H54 (cell line): ENCODE results near the gene RPL35A.
"Not testable (repeated sequence)": the region's sequence is repeated elsewhere in the genome, so short reads cannot be mapped to it uniquely, and the experiment has no call there.

Experiments used
- DNase-seq: peaks from one replicate; pipeline ENCODE4 v3.0.0; 2011; ENCODE audit warnings: low spot score, mixed read lengths; ENCODE audit not compliant: insufficient read length
- FAIRE-seq: peaks from 3 replicates; lab custom pipeline; 2011; peaks lifted over from hg19 to GRCh38; lab: Jason Lieb, UNC
- POLR2A ChIP-seq: IDR thresholded peaks from 2 replicates; pipeline ENCODE4 v1.6.1; 2011; ENCODE audit warnings: low read depth, mild to moderate bottlenecking, low read length

The RPL35A gene

GRCh38 chr3:197936819-197937384 is 13.1 kb upstream of the RPL35A start:
- no peak for TF ChIP-seq POLR2A

GRCh38 chr3:197940745-197941384 is 9.1 kb upstream of the RPL35A start:
- no peak for DNase-seq
- TF ChIP-seq POLR2A, result no peak
- no peak for FAIRE-seq

More at GRCh38 chr3:197936819-197937384, 13.1 kb upstream of the RPL35A start:
- no peak for FAIRE-seq
- DNase-seq, result no peak

GRCh38 chr3:197942956-197943556 is 6.9 kb upstream of the RPL35A start:
- no peak for DNase-seq
- no peak for TF ChIP-seq POLR2A
- peak; percentile 99 for FAIRE-seq

- FAIRE-seq (no peak), DNase-seq (no peak)
- no peak for TF ChIP-seq POLR2A
Observed at GRCh38 chr3:197949191-197949777, 706 bp upstream of the RPL35A start.

- DNase-seq (no peak), FAIRE-seq (no peak)
- TF ChIP-seq POLR2A, result no peak
Observed at GRCh38 chr3:197950677-197951061, 679 bp downstream of the RPL35A start.

- DNase-seq (no peak), FAIRE-seq (no peak)
- TF ChIP-seq POLR2A, result no peak
Observed at GRCh38 chr3:197951392-197951990, 1.5 kb downstream of the RPL35A start.

GRCh38 chr3:197952440-197952839 is 2.5 kb downstream of the RPL35A start:
- TF ChIP-seq POLR2A, result no peak
- FAIRE-seq (no peak), DNase-seq (no peak)

GRCh38 chr3:197953325-197953724 is 3.3 kb downstream of the RPL35A start:
- no peak for TF ChIP-seq POLR2A
- DNase-seq, result no peak
- FAIRE-seq, result no peak

- TF ChIP-seq POLR2A, result no peak
- DNase-seq, result no peak
- no peak for FAIRE-seq
Observed at GRCh38 chr3:197953881-197954280, 3.9 kb downstream of the RPL35A start.

GRCh38 chr3:197955892-197956477 is 6.0 kb downstream of the RPL35A start:
- no peak for TF ChIP-seq POLR2A
- DNase-seq, result no peak
- FAIRE-seq, result no peak

GRCh38 chr3:197956626-197956988 is 6.6 kb downstream of the RPL35A start:
- no peak for TF ChIP-seq POLR2A
- FAIRE-seq (no peak), DNase-seq (no peak)

- DNase-seq, result no peak
- no peak for FAIRE-seq
- TF ChIP-seq POLR2A, result no peak
Observed at GRCh38 chr3:197957790-197958133, 7.8 kb downstream of the RPL35A start.

- TF ChIP-seq POLR2A, result no peak
- DNase-seq (no peak), FAIRE-seq (no peak)
Observed at GRCh38 chr3:197958346-197958745, 8.4 kb downstream of the RPL35A start.

GRCh38 chr3:197958848-197959247 is 8.9 kb downstream of the RPL35A start:
- not testable (repeated sequence) for FAIRE-seq, DNase-seq
